GM21825 (cell line): ENCODE results near the gene TPP2.

ENCODE experiments used
- ATAC-seq: cut with Tn5 transposase; IDR thresholded peaks from one replicate; pipeline ENCODE4 v1.9.1; 2021; ENCODE audit warnings: mild to moderate bottlenecking, moderate library complexity; ENCODE audit not compliant: unreplicated experiment

Gene TPP2

DNA sequence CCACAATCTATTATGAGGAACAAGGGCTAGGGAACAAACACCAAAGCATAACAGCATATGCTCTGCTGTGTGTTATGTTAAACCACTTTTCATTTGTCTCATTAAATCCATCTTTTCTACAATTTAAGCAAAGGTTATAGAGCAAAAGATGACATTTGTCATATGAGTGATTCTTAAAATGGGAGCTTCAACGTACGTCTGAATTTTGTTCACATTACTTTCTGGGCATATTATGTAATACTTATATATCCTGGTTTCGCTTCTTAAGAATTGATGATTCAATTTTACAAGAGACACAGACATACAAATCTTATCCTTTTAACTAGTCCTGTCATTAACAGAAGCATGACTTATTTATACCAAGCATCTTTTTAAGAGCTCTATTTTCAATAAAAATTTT, 3.3 kb upstream of the TPP2 start:
- ATAC-seq, result no peak

DNA sequence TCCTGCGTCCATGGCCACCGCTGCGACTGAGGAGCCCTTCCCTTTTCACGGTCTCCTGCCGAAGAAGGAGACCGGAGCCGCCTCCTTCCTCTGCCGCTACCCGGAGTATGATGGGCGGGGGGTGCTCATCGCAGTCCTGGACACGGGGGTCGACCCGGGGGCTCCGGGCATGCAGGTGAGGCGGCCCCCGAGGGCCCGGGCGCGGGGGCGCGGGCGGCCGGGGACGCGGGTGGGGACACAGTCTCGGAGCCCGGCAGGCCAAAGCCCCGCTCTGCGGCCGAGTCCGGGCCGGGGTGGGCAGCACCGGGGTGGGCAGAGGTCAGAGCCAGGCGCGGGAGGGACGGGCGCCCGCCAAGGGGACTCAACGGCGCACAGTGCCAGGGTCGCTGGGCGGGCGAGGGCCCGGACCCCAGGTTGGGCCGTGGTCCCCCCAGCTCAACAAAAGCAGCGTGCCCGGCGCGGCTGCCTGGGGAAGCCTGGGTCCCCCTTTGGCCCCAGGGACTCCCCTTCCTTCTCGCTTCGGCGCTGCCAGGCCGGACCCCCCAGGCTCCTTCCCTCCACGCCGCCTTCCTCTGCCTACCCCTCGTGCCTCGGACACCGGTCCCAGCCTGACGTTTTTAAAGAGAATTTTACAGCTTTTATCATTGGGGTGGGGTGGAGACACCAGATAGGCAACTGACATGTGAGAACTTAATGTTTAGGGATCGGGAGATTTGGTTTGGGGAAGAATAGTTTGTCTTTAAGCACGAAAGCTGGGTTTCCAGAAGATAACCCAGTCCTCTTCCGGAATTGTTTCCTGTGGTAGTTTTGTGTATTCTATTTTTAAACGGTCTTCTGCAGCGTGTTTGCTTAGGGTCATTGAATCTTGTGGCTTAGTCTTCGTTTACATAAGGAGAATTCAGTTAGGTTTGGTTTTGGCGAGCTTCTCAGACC, 509 bp downstream of the TPP2 start:
- peak; percentile 25 for ATAC-seq

DNA sequence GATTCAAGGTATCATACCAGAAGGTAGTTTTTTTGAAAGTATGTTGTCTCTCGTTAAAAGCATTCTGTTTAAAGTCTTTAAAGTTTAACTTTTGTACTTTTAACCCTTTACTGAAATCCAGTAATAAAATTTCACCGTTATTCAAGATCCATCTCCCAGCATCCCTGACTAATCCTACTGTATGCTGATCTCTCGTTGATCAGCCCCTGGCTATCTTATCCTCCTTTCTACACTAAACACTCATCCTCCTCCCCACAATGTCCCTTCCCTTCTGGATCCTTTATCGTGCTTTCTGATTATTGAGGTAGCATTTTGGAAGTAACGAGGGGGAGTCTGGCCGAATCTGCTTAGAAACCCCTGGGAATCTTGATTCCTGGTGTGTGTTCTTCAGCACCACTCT, 1.3 kb downstream of the TPP2 start:
- ATAC-seq, result no peak

DNA sequence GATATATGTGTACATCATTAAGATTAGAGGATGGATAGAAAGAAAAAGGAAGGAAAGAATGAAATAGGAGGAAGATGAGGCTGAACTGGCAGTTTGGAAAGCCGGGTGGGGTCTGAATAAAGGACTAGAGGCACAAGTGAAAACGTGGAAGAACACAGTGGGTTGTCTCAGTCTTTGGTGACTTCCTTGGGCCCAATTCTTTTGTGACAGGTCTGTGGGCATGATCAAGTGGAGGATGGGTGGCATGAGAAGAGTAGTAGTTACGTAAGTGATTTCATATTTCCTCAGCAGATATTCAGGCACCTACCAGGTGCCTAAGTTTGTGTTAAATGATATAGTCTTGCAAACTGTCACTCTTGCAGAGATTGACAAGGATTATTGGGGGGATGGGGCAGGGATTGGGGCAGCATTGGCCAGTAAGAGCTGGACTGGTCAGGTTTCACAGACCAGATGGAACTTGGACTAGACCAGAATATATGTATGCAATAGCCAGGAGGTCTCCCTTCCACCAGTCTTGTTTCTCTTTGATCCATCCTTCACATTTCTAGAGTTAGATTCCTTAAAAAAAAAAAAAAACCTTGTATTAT, 2.7 kb downstream of the TPP2 start:
- ATAC-seq, result no peak

DNA sequence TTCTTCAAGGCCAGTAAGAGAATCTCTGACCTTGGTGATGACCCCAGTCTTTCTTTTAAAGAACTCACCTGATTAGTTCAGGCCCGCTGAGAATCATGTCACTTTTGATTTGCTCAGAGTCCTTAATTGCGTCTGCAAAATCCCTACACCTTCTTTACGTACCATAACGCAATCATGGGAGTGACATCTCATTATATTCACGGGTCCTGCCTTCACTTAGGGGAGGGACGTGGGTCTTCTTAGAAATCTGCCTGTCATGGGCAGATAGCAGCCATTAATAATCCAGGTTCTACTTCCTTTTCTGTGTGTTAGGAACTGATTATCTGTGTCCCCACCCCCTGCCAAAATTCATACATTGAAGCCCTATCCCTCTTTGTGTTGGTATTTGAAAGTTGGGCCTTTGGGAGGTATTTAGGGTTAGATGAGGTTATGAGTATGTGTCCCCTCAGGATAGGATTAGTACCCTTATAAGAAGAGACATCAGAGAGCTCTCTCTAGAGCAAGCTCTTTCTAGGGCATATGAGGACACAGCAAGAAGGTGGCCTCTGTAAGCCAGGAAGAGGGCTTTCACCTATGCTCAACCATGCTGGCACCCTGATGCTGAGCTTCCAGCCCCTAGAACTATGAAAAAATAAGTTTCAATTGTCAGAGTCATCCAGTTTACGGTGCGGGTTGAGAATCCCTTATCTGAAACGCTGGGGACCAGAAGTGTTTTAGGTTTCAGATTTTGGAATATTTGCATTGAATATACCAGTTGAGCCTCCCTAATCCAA, 9.9 kb downstream of the TPP2 start:
- no peak for ATAC-seq

DNA sequence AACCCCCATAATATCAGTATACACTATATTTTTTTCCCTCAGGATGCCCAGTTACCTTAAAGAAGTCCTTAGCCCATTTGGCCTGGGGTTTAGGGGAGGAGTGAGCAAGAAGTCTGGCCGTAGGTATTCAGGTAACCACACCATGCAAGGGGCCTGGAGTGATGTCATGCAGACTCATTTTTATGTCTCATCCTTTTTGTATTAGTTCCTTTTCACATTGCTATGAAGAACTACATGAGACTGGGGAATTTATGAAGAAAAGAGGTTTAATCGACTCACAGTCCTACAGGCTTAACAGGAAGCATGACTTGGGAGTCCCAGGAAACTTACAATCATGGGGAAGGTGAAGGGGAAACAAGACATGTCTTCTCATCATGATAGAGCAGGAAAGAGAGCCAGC, 12.2 kb downstream of the TPP2 start:
- no peak for ATAC-seq

DNA sequence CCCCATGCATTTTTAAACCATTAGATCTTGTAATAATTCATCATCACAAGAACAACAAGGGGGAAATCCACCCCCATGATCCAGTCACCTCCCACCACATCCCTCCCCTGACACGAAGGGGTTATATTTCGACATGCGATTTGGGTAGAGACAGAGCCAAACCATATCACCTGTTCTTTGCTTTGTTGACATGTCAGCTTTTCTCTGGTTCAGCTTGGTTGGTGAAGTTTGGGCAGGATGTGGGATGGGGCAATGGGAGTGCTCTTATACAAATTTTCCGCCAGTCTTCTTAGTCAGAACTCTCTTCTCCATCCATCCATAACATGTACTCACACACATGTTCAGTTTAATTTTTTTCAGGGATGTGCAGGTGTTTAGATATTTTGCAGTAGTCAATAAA, 12.9 kb downstream of the TPP2 start:
- no peak for ATAC-seq

DNA sequence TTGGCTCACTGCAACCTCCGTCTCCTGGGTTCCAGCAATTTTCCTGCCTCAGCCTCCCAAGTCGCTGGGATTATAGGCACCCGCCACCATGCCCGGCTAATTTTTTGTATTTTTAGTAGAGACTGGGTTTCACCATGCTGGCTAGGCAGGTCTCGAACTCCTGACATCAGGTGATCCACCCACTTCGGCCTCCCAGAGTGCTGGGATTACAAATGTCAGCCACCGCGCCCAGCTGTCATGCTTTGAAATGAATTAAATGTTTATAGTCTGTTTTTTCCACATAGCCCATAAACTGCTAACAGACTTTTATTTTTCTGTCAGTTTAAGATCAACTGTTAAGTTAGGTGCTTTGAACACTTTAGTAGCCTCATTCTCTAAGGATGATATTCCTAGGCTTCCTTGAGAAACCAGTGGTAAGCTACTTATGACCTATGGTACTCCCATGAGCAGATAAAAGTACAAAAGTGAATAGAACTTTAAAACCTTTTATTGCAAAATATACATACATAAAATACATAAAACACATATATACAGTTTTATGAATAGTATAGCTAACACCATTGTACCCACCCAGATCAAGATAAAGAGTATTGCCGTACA, 13.6 kb downstream of the TPP2 start:
- no peak for ATAC-seq

DNA sequence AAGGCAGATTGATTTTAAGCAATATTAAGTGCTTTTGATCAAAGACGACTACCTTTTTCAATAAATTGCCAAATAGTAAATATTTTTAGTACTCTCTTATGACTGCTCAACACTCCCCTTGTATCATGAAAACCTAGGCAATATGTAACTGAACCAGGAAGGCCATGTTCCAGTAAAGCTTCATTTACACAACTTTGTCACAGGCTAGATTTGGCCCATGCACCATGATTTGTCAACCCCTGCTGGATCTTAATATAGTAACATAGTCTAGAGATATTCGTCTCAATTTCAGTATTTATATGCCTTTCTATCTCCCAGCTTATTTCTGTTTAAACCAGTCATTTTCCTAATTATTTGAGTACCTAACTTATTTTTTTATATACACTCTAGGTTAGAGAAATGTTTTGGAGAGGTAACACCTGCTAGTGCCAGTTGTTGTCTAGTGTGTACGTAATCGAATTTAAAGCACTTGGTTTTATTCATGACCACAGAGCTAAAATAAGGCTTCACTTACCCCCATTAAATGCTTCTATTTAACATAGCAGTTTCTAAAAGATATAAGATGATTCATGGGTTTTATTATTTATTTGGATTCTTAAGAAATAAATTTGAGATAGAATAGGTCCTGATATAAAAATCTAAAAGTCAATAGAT, 21.0 kb downstream of the TPP2 start:
- ATAC-seq, result no peak

DNA sequence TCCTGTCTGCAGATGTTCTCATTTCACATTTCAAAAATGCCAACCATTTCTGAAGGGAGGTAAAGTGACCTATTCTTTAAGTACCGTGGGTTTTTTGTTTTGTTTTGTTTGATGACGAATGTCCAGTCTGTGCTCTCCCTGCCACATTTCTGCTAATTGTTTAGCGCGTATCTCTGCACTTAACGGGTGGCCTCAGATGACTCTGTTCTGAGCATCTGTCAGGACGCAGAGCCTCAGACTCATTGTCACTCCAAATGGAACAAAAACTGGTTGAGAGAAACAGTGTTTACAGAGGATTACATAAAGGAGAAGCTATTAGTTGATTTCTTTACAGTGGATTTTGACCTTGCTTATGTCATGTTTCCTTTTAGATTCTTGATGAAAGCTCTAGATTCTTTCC, 23.7 kb downstream of the TPP2 start:
- no peak for ATAC-seq

DNA sequence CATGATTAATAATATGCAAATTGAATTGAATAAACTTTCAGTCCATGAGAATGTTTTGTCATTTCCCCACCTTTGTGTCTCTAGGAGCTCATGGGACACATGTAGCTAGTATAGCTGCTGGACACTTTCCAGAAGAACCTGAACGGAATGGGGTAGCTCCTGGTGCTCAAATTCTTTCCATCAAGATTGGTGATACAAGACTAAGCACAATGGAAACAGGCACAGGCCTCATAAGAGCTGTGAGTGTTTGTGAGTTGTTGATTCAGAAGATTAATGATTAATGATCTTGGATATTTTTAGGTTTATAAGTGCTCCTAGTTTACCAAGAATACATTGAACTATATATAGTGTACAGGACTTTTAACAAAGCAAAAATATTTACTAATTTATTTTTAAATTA, 30.1 kb downstream of the TPP2 start:
- no peak for ATAC-seq

DNA sequence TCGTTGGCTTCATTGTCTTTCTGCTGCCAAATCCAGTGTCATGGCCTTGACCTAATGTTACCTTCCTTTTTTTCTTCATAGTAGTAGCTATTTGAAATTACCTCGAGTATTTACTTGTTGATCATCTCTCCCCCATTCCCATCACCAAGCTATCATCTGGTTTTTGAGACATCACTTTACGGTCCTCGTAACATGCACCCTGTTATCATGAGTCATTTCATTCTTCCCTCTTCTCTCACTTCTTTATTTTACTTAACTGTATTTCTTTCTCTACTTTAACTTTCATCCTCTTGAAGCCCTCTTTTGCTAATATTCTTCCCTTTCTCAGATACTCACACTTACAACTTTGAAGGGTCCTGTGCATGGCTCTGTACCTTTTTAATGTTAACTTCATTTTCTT, 31.8 kb downstream of the TPP2 start:
- no peak for ATAC-seq

DNA sequence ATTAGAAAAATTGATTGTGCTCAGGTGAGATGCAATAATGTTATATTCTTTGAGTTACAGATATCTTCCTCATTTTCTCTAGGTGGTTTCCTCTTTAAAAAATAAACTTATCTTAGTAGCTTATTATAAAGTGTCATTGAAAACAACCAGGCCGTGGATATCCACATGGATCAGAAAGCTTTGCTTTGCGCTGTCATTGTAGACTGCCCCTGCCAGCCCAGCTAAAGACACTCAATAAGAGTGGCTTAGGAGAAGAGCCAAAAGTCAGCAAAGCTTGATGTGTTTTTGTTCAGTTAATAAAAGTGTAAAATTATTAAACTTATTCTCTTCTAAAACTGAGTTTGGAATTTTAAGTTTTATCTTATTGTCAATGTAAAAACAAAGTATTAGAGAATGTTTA, 34.4 kb downstream of the TPP2 start:
- no peak for ATAC-seq

DNA sequence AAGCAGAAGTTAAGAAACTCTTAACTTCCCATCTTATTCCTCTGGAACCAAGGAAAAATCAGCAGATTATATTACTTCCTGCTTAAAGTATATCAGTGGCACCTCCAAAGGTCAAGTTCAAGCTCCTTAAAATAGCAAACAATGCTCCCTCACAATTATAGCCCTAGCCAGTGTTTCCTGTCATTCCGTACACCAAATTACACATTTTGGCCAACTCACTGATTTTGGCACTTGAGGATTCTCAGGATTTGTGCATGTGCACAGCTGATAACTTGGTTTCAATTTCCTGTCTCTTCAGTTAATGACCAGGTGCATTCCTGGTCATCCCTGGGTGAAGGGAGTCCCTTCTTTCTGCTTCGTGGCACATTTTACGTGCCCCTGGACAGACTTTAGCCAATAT, 42.0 kb downstream of the TPP2 start:
- ATAC-seq, result no peak

DNA sequence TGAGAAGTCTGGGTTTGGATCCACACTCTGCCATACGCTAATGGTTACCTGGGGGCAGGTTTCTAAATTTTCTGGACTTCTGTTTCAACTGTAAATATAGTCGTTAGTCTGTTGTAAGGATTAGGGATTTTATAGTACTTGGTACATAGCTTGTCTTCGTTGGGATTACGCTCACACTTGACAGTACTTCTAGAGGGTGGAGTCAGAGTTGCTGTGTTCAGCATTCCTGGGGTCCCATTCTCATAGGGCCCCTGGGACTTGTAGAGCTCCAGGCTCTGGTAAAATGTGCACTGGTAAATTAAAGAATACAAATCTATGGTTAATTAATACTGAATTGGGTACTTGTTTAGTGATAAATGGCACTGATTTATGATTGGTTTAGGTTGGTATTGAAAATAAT, 45.2 kb downstream of the TPP2 start:
- no peak for ATAC-seq

DNA sequence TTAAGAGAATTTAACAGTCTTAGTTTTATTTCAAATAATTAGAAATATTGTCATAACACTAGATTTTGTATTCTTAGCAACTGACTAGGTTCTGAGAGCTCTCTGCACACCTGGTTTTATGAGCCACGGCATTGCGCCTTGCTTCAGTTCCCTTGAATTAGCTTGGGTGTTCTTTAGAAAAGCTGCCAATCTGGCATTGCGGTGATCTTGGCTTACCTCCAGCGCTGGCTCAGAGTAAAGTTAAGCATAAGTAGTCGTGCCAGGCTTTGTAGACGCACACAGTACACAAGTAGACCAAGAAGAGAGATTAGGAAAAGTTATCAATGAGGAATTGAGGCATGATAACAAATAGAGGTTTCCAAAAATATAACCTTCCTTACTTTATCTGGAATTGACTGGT, 45.7 kb downstream of the TPP2 start:
- ATAC-seq, result no peak

DNA sequence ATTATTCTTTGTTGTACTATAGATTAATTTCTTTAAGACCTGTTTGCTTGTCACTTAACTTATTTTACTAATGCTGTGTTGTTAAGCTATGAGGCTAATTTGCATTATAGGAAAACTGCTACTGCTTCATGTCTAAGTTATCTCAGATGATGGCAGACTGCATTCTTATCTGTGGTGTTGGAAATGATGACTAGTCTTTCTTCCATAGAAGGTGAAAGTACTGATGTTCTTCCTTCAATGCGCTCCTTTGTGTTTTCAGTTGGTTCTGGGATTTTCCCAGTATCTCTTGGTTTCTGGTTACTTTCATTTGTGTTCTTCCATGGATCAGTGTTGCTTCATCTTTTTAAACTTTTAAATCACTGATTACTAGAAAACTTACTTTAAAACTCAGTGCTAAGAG, 46.9 kb downstream of the TPP2 start:
- ATAC-seq, result no peak

DNA sequence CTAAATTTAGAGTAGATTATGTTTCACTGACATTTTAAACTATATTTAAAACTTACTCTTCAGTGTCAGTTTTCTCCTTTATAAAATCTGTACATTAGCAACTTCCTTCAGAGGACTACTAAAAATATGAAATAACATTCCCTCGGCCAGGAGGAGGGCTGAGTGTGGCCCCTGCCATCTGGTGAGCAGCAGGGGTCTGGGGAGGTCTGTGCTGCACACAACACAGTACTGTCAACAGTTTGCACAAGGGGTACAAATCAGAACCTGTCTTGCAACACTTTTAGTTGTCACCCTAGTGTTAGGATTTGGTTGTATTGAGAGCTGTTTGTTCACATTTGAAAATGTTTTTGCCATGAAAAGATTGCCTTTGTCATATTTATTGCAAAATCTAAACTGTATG, 48.9 kb downstream of the TPP2 start:
- ATAC-seq, result no peak

DNA sequence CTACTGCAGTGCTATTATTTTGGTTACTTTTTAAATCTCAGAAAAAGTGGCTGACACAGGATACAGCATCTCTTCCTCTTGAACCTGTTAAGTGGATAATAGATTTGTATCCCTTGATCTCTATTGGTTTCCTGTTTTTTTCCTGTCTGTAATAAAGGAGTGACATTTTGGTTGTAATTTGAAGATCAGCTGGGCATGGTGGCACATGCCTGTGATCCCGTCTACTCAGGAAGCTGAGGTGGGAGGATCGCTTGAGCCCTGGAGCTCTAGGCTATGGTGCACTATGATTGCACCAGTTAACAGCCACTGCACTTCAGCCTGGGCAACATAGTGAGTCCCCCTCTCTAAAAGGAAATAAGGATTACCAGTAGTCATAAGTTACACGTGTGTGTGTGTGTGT, 51.3 kb downstream of the TPP2 start:
- no peak for ATAC-seq

DNA sequence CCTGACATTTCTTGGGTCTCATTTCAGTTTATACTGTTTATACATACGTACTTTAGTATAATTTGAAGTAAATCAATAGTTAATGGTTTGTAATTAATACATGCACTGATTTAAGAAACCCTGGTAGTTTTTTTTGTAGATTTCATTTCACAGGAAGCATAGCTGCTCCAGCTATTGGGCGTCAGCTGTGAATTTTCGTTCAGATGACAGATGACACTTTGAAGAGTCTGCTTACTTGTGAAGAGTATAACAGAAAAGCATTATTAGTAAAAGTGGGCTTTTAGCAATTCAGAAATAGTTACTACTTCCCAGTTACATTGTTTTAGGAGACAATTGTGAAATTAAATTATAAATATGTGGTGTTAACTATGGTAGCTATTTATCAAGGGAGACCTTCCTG, 53.7 kb downstream of the TPP2 start:
- ATAC-seq, result no peak

DNA sequence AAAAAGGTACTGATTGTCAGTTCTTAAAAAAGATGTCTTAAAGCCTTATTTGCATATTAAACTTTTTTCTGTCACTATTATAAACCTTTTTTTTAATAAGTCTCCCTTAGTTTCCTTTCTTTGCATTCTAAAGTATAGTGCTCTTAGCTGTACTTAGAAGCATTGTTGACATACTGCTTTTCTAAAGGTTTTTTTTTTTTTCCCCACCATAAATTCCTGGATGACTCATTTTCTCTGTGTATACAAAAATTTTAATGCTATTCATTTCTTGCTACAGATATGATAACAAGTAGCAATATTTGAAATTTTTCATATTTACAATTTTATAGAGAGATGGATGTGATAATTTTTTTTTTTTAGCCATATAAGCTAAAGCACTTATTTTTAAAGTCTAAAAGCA, 54.6 kb downstream of the TPP2 start:
- no peak for ATAC-seq
